ENCODE results near the gene IRF8.

DNA sequence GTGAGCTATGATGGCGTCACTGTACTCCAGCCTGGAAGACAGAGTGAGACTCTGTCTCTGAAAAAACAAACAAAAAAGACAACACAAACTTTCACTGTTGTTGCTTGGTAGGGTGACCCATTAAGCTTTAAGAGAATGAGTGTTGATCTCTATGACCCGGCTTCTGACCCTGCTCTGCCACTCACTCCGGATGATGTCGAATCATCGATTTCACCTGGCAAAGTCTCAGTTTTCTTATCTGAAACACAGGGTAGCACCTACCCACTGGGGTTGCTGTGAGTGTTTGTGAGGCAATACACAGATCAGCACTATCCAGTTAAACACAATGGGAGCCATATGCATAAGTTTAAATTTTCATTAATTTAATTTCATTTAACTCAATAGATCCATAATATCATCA lies 20.6 kb upstream of the IRF8 start:
- TF ChIP-seq, protein P1, sequence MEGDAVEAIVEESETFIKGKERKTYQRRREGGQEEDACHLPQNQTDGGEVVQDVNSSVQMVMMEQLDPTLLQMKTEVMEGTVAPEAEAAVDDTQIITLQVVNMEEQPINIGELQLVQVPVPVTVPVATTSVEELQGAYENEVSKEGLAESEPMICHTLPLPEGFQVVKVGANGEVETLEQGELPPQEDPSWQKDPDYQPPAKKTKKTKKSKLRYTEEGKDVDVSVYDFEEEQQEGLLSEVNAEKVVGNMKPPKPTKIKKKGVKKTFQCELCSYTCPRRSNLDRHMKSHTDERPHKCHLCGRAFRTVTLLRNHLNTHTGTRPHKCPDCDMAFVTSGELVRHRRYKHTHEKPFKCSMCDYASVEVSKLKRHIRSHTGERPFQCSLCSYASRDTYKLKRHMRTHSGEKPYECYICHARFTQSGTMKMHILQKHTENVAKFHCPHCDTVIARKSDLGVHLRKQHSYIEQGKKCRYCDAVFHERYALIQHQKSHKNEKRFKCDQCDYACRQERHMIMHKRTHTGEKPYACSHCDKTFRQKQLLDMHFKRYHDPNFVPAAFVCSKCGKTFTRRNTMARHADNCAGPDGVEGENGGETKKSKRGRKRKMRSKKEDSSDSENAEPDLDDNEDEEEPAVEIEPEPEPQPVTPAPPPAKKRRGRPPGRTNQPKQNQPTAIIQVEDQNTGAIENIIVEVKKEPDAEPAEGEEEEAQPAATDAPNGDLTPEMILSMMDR (IDR thresholded peaks at IDR 0.05) = no peak
- no peak for TF ChIP-seq POLR2A (IDR thresholded peaks at IDR 0.05)
